CD4-positive, alpha-beta T cell treated with Interleukin-10 for 1 hour (primary cell): ENCODE results near the gene DUOX2.
"Not testable (repeated sequence)": the region's sequence is repeated elsewhere in the genome, so short reads cannot be mapped to it uniquely, and the experiment has no call there.

Experiments
- DNase-seq: peaks from one replicate; pipeline ENCODE4 v3.0.0-alpha.2; 2020

DUOX2 gene

DNA sequence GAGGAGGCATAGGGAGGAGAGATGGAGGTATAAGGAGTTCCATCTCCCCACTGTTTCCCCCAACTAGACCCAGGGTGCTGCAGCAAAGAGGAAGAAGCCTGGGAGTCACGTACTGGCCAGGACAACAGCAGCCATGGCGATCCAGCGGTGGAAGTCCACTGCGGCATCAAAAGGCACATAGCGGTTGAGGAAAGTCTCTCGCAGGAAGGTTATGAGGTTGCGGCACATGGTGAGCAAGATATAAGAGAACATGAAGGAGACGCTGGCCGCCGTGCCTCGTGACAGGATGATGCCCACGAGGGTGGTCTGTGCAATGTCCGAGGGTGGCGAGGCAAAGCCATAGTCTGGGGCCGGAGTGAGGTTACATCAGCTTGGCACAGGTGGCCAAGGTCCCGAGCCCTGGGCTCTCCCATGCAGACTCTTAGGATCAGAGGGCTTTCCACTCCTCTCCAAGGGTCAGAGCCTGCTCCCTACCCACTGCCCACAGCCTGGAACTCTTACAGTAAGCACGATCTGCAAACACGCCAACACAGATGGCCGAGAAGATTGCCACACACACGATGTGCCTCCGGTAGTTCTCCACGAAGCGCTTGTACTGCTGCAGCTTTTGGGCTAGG is 14.3 kb downstream of the DUOX2 start:
- DNase-seq: no peak

GRCh38 chr15:45097466-45097865 is 16.5 kb downstream of the DUOX2 start:
- DNase-seq: no peak

- DNase-seq: no peak
Observed at GRCh38 chr15:45095661-45096060, 18.3 kb downstream of the DUOX2 start.

- no peak for DNase-seq
Observed at GRCh38 chr15:45094358-45094730, 19.6 kb downstream of the DUOX2 start.

DNA sequence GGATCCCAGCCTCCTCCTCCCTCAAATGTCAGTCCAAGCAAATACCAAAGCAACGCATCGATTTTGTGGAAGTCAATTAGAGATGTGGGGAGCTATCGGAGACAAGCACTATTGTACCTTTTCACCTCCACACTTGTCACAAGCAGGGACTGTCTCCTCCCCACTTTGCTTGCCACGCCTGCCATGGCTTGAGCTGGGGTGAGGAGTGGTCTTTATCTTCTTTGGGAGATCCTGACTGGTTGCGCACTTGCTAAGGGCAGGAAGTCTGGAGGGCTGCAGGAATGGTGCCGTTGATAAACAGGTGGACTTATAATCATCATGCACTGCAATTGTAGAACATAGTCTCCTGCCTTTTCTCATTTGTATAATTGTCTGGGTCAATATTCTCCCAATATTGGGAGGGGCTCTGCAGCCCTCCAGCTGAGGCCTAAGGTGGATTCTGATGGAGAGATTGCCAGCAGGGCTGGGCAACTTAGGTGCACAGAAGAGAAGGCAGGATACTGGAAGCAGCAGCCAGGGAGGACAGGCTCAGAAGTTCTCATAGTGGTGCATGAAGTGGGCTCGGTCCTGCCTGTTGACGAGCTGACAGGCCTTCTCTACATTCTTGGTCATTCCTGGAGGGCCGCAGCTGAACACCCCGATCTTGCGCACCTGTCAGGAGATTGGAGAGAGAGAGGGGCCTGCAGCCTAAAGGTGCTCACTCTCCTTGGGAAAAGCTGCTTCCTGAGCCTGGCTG is 20.2 kb downstream of the DUOX2 start:
- no peak for DNase-seq

DNA sequence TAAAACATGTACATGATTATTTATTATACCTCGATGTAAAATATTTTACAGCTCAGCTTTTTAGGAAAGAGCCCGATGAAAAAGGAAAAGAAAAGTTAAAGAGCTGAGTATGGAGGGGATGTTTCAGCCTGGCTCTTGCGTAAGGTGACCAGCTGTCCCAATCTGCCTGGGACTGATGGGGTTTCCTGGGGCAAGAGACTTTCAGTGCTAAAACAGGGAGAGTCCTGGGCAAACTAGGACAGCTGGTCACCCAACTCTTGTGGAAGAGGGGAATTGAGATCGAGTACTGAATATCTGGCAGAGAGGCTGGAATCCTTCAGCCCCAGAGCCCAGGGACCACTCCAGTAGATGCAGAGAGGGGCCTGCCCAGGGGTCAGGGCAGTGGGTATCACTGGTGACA is 21.0 kb downstream of the DUOX2 start:
- DNase-seq: no peak

DNA sequence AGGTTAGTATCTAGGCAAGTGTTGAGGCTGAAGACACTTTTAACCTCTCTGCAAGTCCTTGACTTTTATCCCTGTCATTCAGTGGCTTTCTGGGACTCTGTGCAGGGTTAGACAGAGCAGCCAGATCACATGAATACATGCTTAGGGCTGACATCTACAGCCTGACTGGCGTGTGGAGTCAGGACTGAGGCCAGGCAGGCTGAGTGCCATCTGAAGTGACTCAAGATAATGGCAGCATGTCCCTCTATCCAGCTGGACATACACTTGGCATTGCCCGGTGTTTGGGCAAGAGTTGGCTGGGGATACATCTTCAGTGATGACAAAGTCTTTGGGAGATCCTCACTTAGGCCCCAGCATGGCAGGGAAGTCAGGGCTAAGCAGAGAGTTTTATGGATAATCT is 22.4 kb downstream of the DUOX2 start:
- no peak for DNase-seq

- no peak for DNase-seq
Observed at GRCh38 chr15:45091161-45091560, 22.8 kb downstream of the DUOX2 start.

GRCh38 chr15:45089712-45090373 is 24.1 kb downstream of the DUOX2 start:
- no peak for DNase-seq

GRCh38 chr15:45088801-45089711 is 24.9 kb downstream of the DUOX2 start:
- DNase-seq: no peak

GRCh38 chr15:45087513-45087912 is 26.5 kb downstream of the DUOX2 start:
- no peak for DNase-seq

DNA sequence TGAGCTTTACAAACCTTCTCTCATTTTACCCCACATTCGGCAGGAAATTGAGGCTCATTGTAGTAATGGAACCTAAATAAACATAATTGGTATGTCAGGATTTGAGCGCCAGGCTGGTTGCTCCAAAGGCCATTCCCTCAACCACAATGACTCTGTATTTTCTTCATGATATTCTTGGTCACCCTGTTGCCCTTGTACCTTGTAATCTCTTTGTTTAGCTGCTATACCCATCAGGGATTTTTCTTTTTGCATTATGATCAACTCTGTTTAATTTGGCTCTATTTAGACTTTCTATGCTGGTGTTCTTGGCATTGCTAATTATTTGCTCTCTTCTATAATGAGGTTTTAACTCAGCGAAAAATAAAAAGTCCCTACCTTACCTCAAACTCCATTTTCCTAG is 29.8 kb downstream of the DUOX2 start:
- DNase-seq: no peak

- DNase-seq: no peak
Observed at GRCh38 chr15:45083223-45083622, 30.7 kb downstream of the DUOX2 start.

DNA sequence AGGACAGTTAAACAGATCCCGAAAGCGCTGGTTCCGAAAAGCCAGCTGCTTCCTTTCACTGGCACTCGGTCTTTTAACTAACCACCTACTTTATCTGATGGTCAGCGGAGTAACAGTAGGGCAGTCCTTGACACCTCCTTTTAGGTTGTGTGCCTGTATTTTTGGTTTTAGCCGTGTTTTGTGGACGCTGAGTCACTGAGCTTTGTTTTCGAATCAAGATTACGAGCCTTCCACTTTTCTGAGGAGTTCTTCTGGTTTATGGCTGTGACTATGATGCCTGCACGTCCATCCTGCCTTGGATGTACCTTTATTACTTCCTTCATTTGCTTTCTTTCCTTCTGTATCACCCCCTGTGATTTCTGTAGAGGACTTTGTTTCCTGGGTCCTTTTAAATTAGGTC is 31.6 kb downstream of the DUOX2 start:
- DNase-seq: not testable (repeated sequence)

GRCh38 chr15:45080593-45080992 is 33.4 kb downstream of the DUOX2 start:
- DNase-seq: not testable (repeated sequence)

- DNase-seq: not testable (repeated sequence)
Observed at GRCh38 chr15:45079628-45080246, 34.2 kb downstream of the DUOX2 start.

DNA sequence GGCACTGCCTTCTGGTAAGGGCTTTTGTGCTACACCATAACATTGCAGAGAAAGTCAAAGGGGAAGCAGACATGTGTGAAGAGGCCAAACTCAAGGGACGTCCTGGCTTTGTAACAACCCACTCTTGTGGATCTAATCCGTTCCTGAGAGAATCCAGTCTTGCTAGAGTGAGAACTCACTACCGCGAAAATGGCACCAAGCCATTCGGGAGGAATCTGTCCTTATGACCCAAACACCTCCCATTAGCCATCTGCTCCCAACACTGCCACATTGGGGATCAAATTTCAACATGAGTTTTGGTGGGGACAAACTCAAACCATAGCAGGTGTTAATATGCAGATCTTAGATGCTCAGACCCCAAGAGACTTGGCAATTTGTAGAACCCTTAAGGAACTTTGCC is 34.8 kb downstream of the DUOX2 start:
- DNase-seq: not testable (repeated sequence)

DNA sequence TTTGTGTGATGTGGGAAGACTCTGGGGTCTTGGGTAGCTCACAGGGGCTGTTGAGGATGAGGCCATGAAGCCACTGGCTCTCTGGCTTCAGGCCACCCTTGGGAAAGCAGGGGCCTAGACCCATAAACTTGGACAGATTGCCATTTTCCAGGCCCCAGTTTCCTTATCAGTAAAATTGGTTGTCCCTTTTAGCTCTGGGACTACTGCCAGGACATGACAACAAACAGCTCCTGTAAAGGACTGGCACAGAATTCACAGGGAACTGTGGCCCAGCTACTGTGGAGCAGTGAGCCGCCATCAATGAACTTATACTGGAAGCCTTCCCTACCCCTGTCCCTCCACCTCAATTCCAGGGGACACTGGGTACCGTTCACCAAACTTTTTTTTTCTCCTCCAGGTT is 36.6 kb downstream of the DUOX2 start:
- not testable (repeated sequence) for DNase-seq

DNA sequence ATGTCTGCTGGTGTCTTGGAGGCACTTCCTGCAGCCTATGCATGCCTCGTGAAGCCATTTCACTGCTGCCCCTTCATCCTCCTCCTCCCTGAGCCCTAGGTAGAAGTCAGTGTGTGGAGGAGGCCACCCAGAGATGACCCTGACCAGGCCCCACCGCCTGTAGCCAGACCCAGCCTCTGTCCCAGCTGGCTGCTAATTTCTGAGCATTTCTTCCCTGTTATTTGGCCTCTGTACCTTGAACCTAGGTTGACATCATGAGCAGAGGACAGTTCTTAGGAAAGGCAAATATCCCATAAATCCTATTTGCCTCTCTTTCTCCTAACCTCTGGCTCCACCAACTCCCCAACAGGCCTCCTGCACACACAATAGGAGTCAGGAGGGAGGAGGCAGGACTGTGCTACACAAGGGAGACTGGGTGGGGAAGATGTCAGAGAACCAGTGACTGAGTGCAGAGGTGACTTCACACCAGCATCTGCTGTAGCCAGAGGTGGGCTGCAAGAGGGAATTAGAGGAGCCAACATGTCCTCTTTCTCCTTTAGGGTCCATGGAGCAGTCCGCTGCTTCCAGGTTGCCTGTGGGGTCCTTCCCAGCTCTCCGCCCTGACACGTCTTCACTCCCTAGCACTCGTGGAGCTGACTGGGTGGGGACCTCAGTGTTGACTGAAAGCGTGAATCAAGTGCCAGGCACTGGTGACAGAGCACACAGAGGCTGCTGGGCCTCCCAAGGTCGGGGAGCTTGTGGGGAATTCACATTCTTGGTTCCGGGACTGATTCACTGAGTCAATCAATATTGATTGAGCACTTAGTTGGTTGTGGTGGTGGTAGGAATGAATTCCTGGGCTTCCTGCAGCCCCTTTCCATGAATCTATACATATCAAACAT is 38.3 kb downstream of the DUOX2 start:
- DNase-seq: not testable (repeated sequence)

- DNase-seq: not testable (repeated sequence)
Observed at GRCh38 chr15:45073602-45074001, 40.4 kb downstream of the DUOX2 start.

DNA sequence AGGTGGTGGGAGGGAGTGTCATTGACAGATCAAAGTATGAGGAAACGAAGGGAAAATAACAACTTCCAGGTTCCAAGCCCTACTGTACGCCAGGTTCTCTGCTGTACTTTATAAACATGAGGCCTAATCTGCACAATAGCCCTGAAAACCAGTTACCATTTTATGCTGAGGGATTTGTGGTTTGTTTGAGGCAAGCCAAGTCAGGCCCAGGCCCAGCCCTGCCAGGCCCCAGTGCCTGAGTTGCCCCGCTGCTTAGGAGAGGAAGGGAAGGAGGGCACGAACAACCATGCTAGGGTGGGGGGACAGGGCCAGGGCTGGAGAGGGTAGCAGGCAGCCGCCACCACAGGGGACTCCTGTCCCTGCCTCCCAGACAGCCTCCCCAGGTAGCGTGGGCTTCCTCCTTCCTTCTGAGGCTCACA is 44.0 kb downstream of the DUOX2 start:
- DNase-seq: not testable (repeated sequence)

- no peak for DNase-seq
Observed at GRCh38 chr15:45064386-45064785, 49.6 kb downstream of the DUOX2 start.
